ENCODE data around the gene CRKL. TPM values are rescaled to one million over a fixed set of nuclear protein-coding genes. Genes with fewer than 3 reads are reported as not detected.
A peak's percentile ranks its signal among the peaks of the same experiment; 100 is the strongest.

CRKL gene
- polyA plus RNA-seq, 3 donors, result 26.0 to 37.5 (median 29.4) TPM

DNA sequence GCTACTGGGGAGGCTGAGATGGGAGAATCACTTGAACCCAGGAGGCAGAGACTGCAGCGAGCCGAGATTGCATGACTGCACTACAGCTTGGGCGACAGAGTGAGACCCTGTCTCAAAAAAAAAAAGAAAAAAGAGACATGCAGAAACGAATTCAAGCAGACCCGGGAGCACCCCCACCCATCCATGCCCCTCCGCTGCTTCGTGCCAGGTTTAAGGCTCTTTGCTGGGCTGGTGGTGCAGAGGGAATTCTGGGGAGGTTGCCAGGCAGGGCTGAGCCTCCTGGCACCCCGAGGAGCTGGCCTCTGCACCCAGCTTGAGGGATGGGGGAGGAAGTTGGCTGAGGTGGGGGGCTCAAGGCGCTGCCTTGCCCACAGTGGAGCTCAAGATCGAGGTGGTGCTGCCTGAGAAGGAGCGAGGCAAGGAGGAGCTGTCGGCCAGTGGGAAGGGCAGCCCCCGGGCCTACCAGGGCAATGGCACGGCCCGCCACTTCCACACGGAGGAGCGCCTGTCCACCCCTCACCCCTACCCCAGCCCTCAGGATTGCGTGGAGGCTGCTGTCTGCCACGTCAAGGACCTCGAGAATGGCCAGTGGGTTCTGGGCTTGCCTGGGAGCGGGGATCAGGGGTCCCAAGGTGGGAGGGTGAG, 55.8 kb downstream of the CRKL start:
- no peaks in the 10 kb centered on the region for H3K79me2 ChIP-seq (ENCODE audit: insufficient read depth, low read length)
- no peak for DNase-seq
- H3K4me2 ChIP-seq (replicated peaks; ENCODE audit: extremely low read depth, low read length, poor library complexity, severe bottlenecking), result peak overlapping the region; percentile 7
- Mint-ChIP-seq H3K27ac (peak overlapping the region; percentile 64 to 90 (median 86)), H3K36me3 (peaks cover 6% of the 10 kb centered on the region in 2 donors), H3K27me3 (ENCODE audit: low read depth in 3 of 3) (peaks cover 0 to 4% (median 0%) of the 10 kb centered on the region in 3 donors), H3K4me3 (no peak overlapping the region), H3K4me1 (peaks cover 37% of the 10 kb centered on the region), H3K9me3 (peaks cover 0 to 5% (median 3%) of the 10 kb centered on the region in 7 donors)
- WGBS (ENCODE audit: insufficient coverage), result 92% methylated on average over 4 of the region's 21 CpGs
- TF ChIP-seq, protein P1, sequence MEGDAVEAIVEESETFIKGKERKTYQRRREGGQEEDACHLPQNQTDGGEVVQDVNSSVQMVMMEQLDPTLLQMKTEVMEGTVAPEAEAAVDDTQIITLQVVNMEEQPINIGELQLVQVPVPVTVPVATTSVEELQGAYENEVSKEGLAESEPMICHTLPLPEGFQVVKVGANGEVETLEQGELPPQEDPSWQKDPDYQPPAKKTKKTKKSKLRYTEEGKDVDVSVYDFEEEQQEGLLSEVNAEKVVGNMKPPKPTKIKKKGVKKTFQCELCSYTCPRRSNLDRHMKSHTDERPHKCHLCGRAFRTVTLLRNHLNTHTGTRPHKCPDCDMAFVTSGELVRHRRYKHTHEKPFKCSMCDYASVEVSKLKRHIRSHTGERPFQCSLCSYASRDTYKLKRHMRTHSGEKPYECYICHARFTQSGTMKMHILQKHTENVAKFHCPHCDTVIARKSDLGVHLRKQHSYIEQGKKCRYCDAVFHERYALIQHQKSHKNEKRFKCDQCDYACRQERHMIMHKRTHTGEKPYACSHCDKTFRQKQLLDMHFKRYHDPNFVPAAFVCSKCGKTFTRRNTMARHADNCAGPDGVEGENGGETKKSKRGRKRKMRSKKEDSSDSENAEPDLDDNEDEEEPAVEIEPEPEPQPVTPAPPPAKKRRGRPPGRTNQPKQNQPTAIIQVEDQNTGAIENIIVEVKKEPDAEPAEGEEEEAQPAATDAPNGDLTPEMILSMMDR (IDR thresholded peaks at IDR 0.05), result no peak
- peak overlapping the region; percentile 49 to 70 for H3K27ac ChIP-seq (ENCODE audit: low read depth in 1 of 2, low read length in 2 of 2)
- H2AFZ ChIP-seq (ENCODE audit: insufficient read depth, low read depth, low read length, poor library complexity, severe bottlenecking), result no peak overlapping the region
- H3K36me3 ChIP-seq (replicated peaks in 1 of 2; ENCODE audit: control insufficient read depth in 1 of 2, insufficient read depth in 2 of 2, low read length in 2 of 2), result no peaks in the 10 kb centered on the region
- no peak overlapping the region for H3K9ac ChIP-seq (ENCODE audit: insufficient read depth, low read length, poor library complexity, severe bottlenecking)
- H4K20me1 ChIP-seq (ENCODE audit: insufficient read depth, low read length), result no peaks in the 10 kb centered on the region
- no peaks in the 10 kb centered on the region for H3K27me3 ChIP-seq (ENCODE audit: control insufficient read depth in 2 of 2, insufficient read depth in 2 of 2, low read length in 2 of 2)
- intact Hi-C loops (cut with micrococcal nuclease), result no loop called here
- no peaks in the 10 kb centered on the region for H3K9me3 ChIP-seq (replicated peaks in 1 of 2; ENCODE audit: control insufficient read depth in 1 of 2, insufficient read depth in 1 of 2, low read length in 2 of 2)
- H3K4me3 ChIP-seq (replicated peaks in 1 of 3; ENCODE audit: low read depth in 2 of 3, low read length in 3 of 3), result no peak overlapping the region
- peaks cover 38 to 41% of the 10 kb centered on the region in 2 donors for H3K4me1 ChIP-seq (ENCODE audit: control insufficient read depth in 1 of 2, insufficient read depth in 2 of 2, low read length in 2 of 2)

DNA sequence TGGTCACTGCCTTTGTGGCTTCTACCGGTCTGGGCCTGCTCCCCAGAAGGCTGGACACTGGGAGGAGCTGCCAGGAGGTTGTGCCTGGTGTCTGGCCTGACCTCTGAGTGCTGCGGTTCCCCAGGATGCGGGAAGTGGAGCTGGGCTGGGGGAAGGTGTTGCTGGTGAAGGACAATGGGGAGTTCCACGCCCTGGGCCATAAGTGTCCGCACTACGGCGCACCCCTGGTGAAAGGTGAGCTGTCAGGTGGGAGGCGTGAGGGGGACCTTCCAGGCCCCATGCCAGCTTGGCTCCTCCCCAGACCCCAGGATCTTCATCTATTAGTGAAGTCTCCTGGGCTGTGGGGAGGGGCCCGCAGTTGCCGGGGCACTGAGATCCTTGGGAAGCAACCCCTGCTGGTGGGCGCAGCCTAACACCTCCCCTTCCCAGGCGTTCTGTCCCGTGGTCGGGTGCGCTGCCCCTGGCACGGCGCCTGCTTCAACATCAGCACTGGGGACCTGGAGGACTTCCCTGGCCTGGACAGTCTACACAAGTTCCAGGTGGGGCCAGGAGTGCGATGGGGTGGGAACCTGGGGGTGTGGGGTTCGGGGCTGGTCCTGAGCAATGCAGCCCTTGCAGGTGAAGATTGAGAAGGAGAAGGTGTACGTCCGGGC, 56.6 kb downstream of the CRKL start:
- Histone ChIP-seq H3K9ac (ENCODE audit: insufficient read depth, low read length, poor library complexity, severe bottlenecking) (no peak overlapping the region), H3K4me3 (replicated peaks in 1 of 3; ENCODE audit: low read depth in 2 of 3, low read length in 3 of 3) (no peak overlapping the region), H3K36me3 (replicated peaks in 1 of 2; ENCODE audit: control insufficient read depth in 1 of 2, insufficient read depth in 2 of 2, low read length in 2 of 2) (no peaks in the 10 kb centered on the region), H4K20me1 (ENCODE audit: insufficient read depth, low read length) (no peaks in the 10 kb centered on the region), H3K79me2 (ENCODE audit: insufficient read depth, low read length) (no peaks in the 10 kb centered on the region), H3K4me1 (ENCODE audit: control insufficient read depth in 1 of 2, insufficient read depth in 2 of 2, low read length in 2 of 2) (peaks cover 31 to 34% of the 10 kb centered on the region in 2 donors), H3K27me3 (ENCODE audit: control insufficient read depth in 2 of 2, insufficient read depth in 2 of 2, low read length in 2 of 2) (no peaks in the 10 kb centered on the region), H2AFZ (ENCODE audit: insufficient read depth, low read depth, low read length, poor library complexity, severe bottlenecking) (no peak overlapping the region), H3K27ac (ENCODE audit: low read depth in 1 of 2, low read length in 2 of 2) (peak overlapping the region in 1 of 2 donors; percentile 70), H3K9me3 (replicated peaks in 1 of 2; ENCODE audit: control insufficient read depth in 1 of 2, insufficient read depth in 1 of 2, low read length in 2 of 2) (peaks cover 6% of the 10 kb centered on the region in 2 donors), H3K4me2 (replicated peaks; ENCODE audit: extremely low read depth, low read length, poor library complexity, severe bottlenecking) (no peak overlapping the region)
- peaks cover 30% of the 10 kb centered on the region for H3K4me1 Mint-ChIP-seq
- TF ChIP-seq, protein P1 (IDR thresholded peaks at IDR 0.05), result no peak
- H3K9me3 Mint-ChIP-seq, result peaks cover 6 to 12% (median 10%) of the 10 kb centered on the region in 7 donors
- WGBS (ENCODE audit: insufficient coverage), result 91% methylated on average over 12 of the region's 21 CpGs
- intact Hi-C loops (cut with micrococcal nuclease), result no loop called here
- H3K36me3 Mint-ChIP-seq, result peaks cover 12 to 13% of the 10 kb centered on the region in 2 donors
- H3K27ac Mint-ChIP-seq, result no peak overlapping the region
- H3K27me3 Mint-ChIP-seq (ENCODE audit: low read depth in 3 of 3), result peaks cover 0 to 4% (median 2%) of the 10 kb centered on the region in 3 donors
- no peak for DNase-seq
- no peak overlapping the region for H3K4me3 Mint-ChIP-seq

Data from CD14-positive monocyte (primary cell).